Chondrocyte (in vitro differentiated cells): ENCODE measurements around the gene CHRNA9. TPM values are rescaled to one million over a fixed set of nuclear protein-coding genes. Genes with fewer than 3 reads are reported as not detected.

Experiments used
- DNase-seq: peaks from one replicate; pipeline ENCODE4 v3.0.0; 2021; ENCODE audit warnings: mixed read lengths, low spot score
- H3K27ac Mint-ChIP-seq: one replicate; pipeline ENCODE4 v1.8.0; 2021; ENCODE audit warnings: mild to moderate bottlenecking, moderate library complexity, mixed read lengths; ENCODE audit not compliant: unreplicated experiment
- H3K27me3 Mint-ChIP-seq: 2 replicates; pipeline ENCODE4 v1.8.0; 2021; ENCODE audit warnings: low read depth, mixed read lengths
- H3K36me3 Mint-ChIP-seq: 2 replicates; pipeline ENCODE4 v1.8.0; 2021; ENCODE audit warnings: low read depth, mixed read lengths
- H3K4me1 Mint-ChIP-seq: 2 replicates; pipeline ENCODE4 v1.8.0; 2021; ENCODE audit warnings: low read depth, mild to moderate bottlenecking, mixed read lengths
- H3K4me3 Mint-ChIP-seq: one replicate; pipeline ENCODE4 v1.8.0; 2021; ENCODE audit warnings: mild to moderate bottlenecking, moderate library complexity, mixed read lengths; ENCODE audit not compliant: unreplicated experiment
- H3K9me3 Mint-ChIP-seq: 2 replicates; pipeline ENCODE4 v1.8.0; 2021; ENCODE audit warnings: low read depth, mixed read lengths
- CTCF ChIP-seq: fragments of 200-600 bp; sonication (generic); IDR thresholded peaks from 2 replicates; pipeline ENCODE4 v1.5.0; 2021; ENCODE audit warnings: antibody characterized with exemption, mild to moderate bottlenecking, moderate library complexity
- total RNA-seq: library from RNA; stranded (reverse); gene quantifications from 3 replicates; pipeline ENCODE4 v1.2.1, GENCODE V29; 2021

CHRNA9 gene
- total RNA-seq, 1 donor from 2014 or later = not detected

- Mint-ChIP-seq H3K36me3 (no peaks in the 10 kb centered on the region), H3K27ac (peak overlapping the region; percentile 84), H3K27me3 (no peaks in the 10 kb centered on the region), H3K4me1 (peaks cover 38% of the 10 kb centered on the region), H3K4me3 (no peak overlapping the region), H3K9me3 (no peaks in the 10 kb centered on the region)
- TF ChIP-seq CTCF = no peak
- DNase-seq = no peak
Observed at GRCh38 chr4:40321574-40322275, 13.4 kb upstream of the CHRNA9 start.

- no peak overlapping the region for H3K27ac Mint-ChIP-seq
- H3K4me1 Mint-ChIP-seq = peaks cover 28% of the 10 kb centered on the region
- DNase-seq = no peak
- no peaks in the 10 kb centered on the region for H3K36me3 Mint-ChIP-seq
- no peaks in the 10 kb centered on the region for H3K27me3 Mint-ChIP-seq
- no peaks in the 10 kb centered on the region for H3K9me3 Mint-ChIP-seq
- TF ChIP-seq CTCF = no peak
- no peak overlapping the region for H3K4me3 Mint-ChIP-seq
Observed at GRCh38 chr4:40322811-40323210, 12.3 kb upstream of the CHRNA9 start.

GRCh38 chr4:40323866-40324265 lies 11.3 kb upstream of the CHRNA9 start:
- no peaks in the 10 kb centered on the region for H3K27me3 Mint-ChIP-seq
- H3K4me3 Mint-ChIP-seq = no peak overlapping the region
- no peaks in the 10 kb centered on the region for H3K9me3 Mint-ChIP-seq
- TF ChIP-seq CTCF = no peak
- DNase-seq = no peak
- no peak overlapping the region for H3K27ac Mint-ChIP-seq
- peaks cover 33% of the 10 kb centered on the region for H3K4me1 Mint-ChIP-seq
- H3K36me3 Mint-ChIP-seq = no peaks in the 10 kb centered on the region

- no peaks in the 10 kb centered on the region for H3K27me3 Mint-ChIP-seq
- no peaks in the 10 kb centered on the region for H3K9me3 Mint-ChIP-seq
- H3K4me1 Mint-ChIP-seq = peaks cover 30% of the 10 kb centered on the region
- TF ChIP-seq CTCF = peak; percentile 89
- H3K36me3 Mint-ChIP-seq = no peaks in the 10 kb centered on the region
- H3K27ac Mint-ChIP-seq = no peak overlapping the region
- no peak for DNase-seq
- no peak overlapping the region for H3K4me3 Mint-ChIP-seq
Observed at GRCh38 chr4:40325406-40326019, 9.6 kb upstream of the CHRNA9 start.

- H3K27ac Mint-ChIP-seq = no peak overlapping the region
- no peaks in the 10 kb centered on the region for H3K9me3 Mint-ChIP-seq
- no peak overlapping the region for H3K4me3 Mint-ChIP-seq
- H3K27me3 Mint-ChIP-seq = no peaks in the 10 kb centered on the region
- peaks cover 16% of the 10 kb centered on the region for H3K4me1 Mint-ChIP-seq
- no peak for DNase-seq
- no peaks in the 10 kb centered on the region for H3K36me3 Mint-ChIP-seq
- no peak for TF ChIP-seq CTCF
Observed at GRCh38 chr4:40327340-40327739, 7.8 kb upstream of the CHRNA9 start.
